Right cardiac atrium (tissue), 5 donors: ENCODE data around the gene OXER1. TPM values are rescaled to one million over a fixed set of nuclear protein-coding genes. Genes with fewer than 3 reads are reported as not detected.

Source experiments
- ATAC-seq, 2 donors: fragments of 200-7000 bp; cut with Tn5 transposase; one replicate each; pipeline versions ENCODE4 v1.8.0 to v1.9.1; 2020; ENCODE audit warnings: moderate library complexity in 2 of 2, mild to moderate bottlenecking in 1 of 2
- DNase-seq, 3 donors: peaks; one replicate each; pipeline ENCODE4 v3.0.0-alpha.2; 2020
- H3K27ac ChIP-seq: one replicate; pipeline ENCODE4 v1.5.1; 2013; ENCODE audit warnings: mild to moderate bottlenecking, low read length, control low read depth, moderate library complexity
- H3K27me3 ChIP-seq: one replicate; pipeline ENCODE4 v1.6.1; 2013; ENCODE audit not compliant: control insufficient read depth, insufficient read depth
- H3K4me1 ChIP-seq: one replicate; pipeline ENCODE4 v1.6.1; 2013; ENCODE audit warnings: low read length; ENCODE audit not compliant: control insufficient read depth, insufficient read depth
- H3K4me3 ChIP-seq: one replicate; pipeline ENCODE4 v1.5.1; 2013; ENCODE audit warnings: low read length, control low read depth
- H3K9me3 ChIP-seq: one replicate; pipeline ENCODE4 v1.6.1; 2013; ENCODE audit warnings: low read length; ENCODE audit not compliant: control insufficient read depth
- WGBS: extraction: QIAGEN DNeasy Blood & Tissue Kit; methylation state at CpG from one replicate; pipeline ENCODE4 v1.1.7; 2013; 5-methylcytosine and 5-hydroxymethylcytosine counted together
- intact Hi-C, 4 donors: fragments of 100-400 bp; cut with DNase I; formaldehyde crosslinking; loops; one replicate each; pipeline versions ENCODE4 v1.11.0 to v1.14.0; 2022 to 2023
- polyA plus RNA-seq: library from polyadenylated mRNA; stranded (reverse); fragments of 200-250 nt; gene quantifications from one replicate; pipeline ENCODE4 v1.2.3, GENCODE V29; 2013
- total RNA-seq, 4 donors: library from RNA; stranded (reverse); fragmentation: NEBNext Ultra II Directional; extraction: Animal tissue kit (Norgen Biotek cat#: 25700); gene quantifications; one replicate each; pipeline ENCODE4 v1.2.1, GENCODE V29; 2021
- donor health status: healthy with polysubstance abuse.
- donor health status: DM: no; HTN: yes; CAD: no.
- donor health status: DM: no; HTN: no; CAD: no.
- donor health status: DM: no; HTN: yes; CAD: no; lungs with severe emphysema.
- donor health status: DM: yes; HTN: yes; CAD: no.

The OXER1 gene
- total and polyA plus RNA-seq, 5 donors = 0.66 to 1.6 (median 0.70) TPM

- Histone ChIP-seq H3K9me3 (no peaks in the 10 kb centered on the region), H3K4me1 (no peaks in the 10 kb centered on the region), H3K27ac (no peak overlapping the region), H3K27me3 (no peaks in the 10 kb centered on the region), H3K4me3 (no peak overlapping the region)
- intact Hi-C loops = no loop called here
- DNase-seq (peak in 1 of 3 donors; percentile 32), ATAC-seq (no peak)
- WGBS = 80% methylated on average over 14 of the region's 14 CpGs
These were observed 4.2 kb upstream of the OXER1 start for GRCh38 chr2:42767899-42768705.

- Histone ChIP-seq H3K4me3 (no peak overlapping the region), H3K9me3 (no peaks in the 10 kb centered on the region), H3K27me3 (no peaks in the 10 kb centered on the region), H3K4me1 (no peaks in the 10 kb centered on the region), H3K27ac (no peak overlapping the region)
- DNase-seq (peak in 1 of 3 donors; percentile 38), ATAC-seq (no peak)
- WGBS = 88% methylated on average over 16 of the region's 16 CpGs
- intact Hi-C loops = no loop called here
These were observed 3.4 kb upstream of the OXER1 start for GRCh38 chr2:42767080-42767898.

- DNase-seq = no peak
- 94% methylated on average over 9 of the region's 9 CpGs for WGBS
These were observed 1.8 kb upstream of the OXER1 start for GRCh38 chr2:42765686-42766085.

GRCh38 chr2:42764901-42765300 is 966 bp upstream of the OXER1 start:
- Histone ChIP-seq H3K4me1 (no peaks in the 10 kb centered on the region), H3K27ac (no peak overlapping the region), H3K4me3 (no peak overlapping the region), H3K27me3 (no peaks in the 10 kb centered on the region), H3K9me3 (no peaks in the 10 kb centered on the region)
- DNase-seq (no peak), ATAC-seq (no peak)
- intact Hi-C loops = no loop called here
- WGBS = 88% methylated on average over 2 of the region's 2 CpGs

More at GRCh38 chr2:42765686-42766085, 1.8 kb upstream of the OXER1 start:
- no peaks in the 10 kb centered on the region for H3K4me1 ChIP-seq
- intact Hi-C loops = no loop called here
- ATAC-seq = no peak
- H3K4me3 ChIP-seq = no peak overlapping the region
- H3K27ac ChIP-seq = no peak overlapping the region
- H3K27me3 ChIP-seq = no peaks in the 10 kb centered on the region
- no peaks in the 10 kb centered on the region for H3K9me3 ChIP-seq

GRCh38 chr2:42762823-42763804 is 821 bp downstream of the OXER1 start:
- peak in 1 of 3 donors; percentile 52 for DNase-seq
- no peak overlapping the region for H3K4me3 ChIP-seq
- 96% methylated on average over 45 of the region's 45 CpGs for WGBS

GRCh38 chr2:42762155-42762554 is 1.8 kb downstream of the OXER1 start:
- ATAC-seq (no peak), DNase-seq (no peak)
- Histone ChIP-seq H3K9me3 (no peaks in the 10 kb centered on the region), H3K4me1 (no peaks in the 10 kb centered on the region), H3K27ac (no peak overlapping the region), H3K27me3 (no peaks in the 10 kb centered on the region), H3K4me3 (no peak overlapping the region)
- WGBS = 95% methylated on average over 5 of the region's 5 CpGs
- intact Hi-C loops = no loop called here

More at GRCh38 chr2:42762823-42763804, 821 bp downstream of the OXER1 start:
- Histone ChIP-seq H3K9me3 (no peaks in the 10 kb centered on the region), H3K27me3 (no peaks in the 10 kb centered on the region), H3K4me1 (no peaks in the 10 kb centered on the region), H3K27ac (no peak overlapping the region)
- intact Hi-C loops = no loop called here
- no peak for ATAC-seq

GRCh38 chr2:42761554-42761953 is 2.4 kb downstream of the OXER1 start:
- Histone ChIP-seq H3K4me3 (no peak overlapping the region), H3K27me3 (no peaks in the 10 kb centered on the region), H3K27ac (no peak overlapping the region), H3K9me3 (no peaks in the 10 kb centered on the region), H3K4me1 (no peaks in the 10 kb centered on the region)
- intact Hi-C loops = no loop called here
- WGBS = 94% methylated on average over 9 of the region's 9 CpGs
- DNase-seq (no peak), ATAC-seq (no peak)

- intact Hi-C loops = no loop called here
- WGBS = 99% methylated on average over 1 of the region's 1 CpG
- ATAC-seq = no peak
- H3K4me1 ChIP-seq = peaks cover 8% of the 10 kb centered on the region
- no peak overlapping the region for H3K27ac ChIP-seq
- no peak for DNase-seq
- H3K4me3 ChIP-seq = no peak overlapping the region
- H3K27me3 ChIP-seq = no peaks in the 10 kb centered on the region
- H3K9me3 ChIP-seq = no peaks in the 10 kb centered on the region
These were observed 5.2 kb downstream of the OXER1 start for GRCh38 chr2:42758751-42759150.

GRCh38 chr2:42757981-42758740 is 5.8 kb downstream of the OXER1 start:
- no peaks in the 10 kb centered on the region for H3K9me3 ChIP-seq
- H3K27me3 ChIP-seq = no peaks in the 10 kb centered on the region
- no peak overlapping the region for H3K4me3 ChIP-seq
- H3K4me1 ChIP-seq = peaks cover 8% of the 10 kb centered on the region
- intact Hi-C loops = no loop called here
- 93% methylated on average over 4 of the region's 4 CpGs for WGBS
- H3K27ac ChIP-seq = no peak overlapping the region
- ATAC-seq = no peak
- no peak for DNase-seq

- intact Hi-C loops = no loop called here
- H3K27ac ChIP-seq = no peak overlapping the region
- DNase-seq (no peak), ATAC-seq (no peak)
- H3K4me1 ChIP-seq = peaks cover 8% of the 10 kb centered on the region
- H3K27me3 ChIP-seq = no peaks in the 10 kb centered on the region
- H3K4me3 ChIP-seq = no peak overlapping the region
- no peaks in the 10 kb centered on the region for H3K9me3 ChIP-seq
- WGBS = 86% methylated on average over 6 of the region's 6 CpGs
These were observed 6.9 kb downstream of the OXER1 start for GRCh38 chr2:42756966-42757513.
